ENCODE measurements around the gene GPC1. TPM values are rescaled to one million over a fixed set of nuclear protein-coding genes. Genes with fewer than 3 reads are reported as not detected.

Gene GPC1
- total and polyA plus RNA-seq, 12 donors, result 104 to 287 (median 181) TPM

DNA sequence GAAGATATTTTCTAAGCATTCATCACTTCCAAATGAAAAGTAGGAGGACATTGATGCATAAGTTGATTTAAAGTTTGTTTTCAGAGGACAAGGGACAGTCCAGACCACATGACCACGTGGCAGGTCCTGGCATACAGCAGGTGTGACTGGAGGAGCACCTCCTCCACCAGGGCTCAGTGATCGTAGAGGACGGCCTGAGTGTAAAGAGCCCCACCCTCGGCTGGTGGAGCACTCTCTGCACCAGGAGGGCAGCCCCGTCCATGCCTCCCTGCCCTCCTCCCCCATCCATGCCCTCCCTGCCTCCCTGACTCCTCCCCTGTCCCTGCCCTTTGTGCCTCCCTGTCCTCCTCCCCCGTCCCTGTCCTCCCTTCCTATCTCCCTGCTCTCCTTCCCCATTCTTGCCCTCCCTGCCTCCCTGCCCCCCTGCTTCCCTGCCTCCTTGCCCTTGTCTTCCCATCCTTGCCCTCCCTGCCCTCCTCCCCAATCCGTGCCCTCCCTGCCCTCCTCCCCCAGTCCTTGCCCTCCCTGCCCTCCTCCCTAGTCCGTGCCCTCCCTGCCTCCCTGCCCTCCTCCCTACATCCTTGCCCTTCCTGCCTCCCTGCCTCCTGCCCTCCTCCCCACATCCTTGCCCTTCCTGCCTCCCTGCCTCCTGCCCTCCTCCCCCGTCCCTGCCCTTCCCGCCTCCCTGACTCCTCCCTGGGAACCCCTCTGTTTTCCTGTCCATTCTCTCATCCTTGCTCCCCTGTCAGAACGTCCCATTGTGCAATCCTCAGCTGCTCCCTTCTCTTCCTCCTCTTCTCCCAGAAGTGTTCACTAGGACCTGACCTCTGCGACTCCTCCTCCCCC is 74.4 kb downstream of the GPC1 start:
- H3K4me1 ChIP-seq, result peaks cover 0 to 11% (median 0%) of the 10 kb centered on the region in 9 donors
- H3K27me3 ChIP-seq, result no peaks in the 10 kb centered on the region
- no peaks in the 10 kb centered on the region for H3K9me3 ChIP-seq
- DNase-seq, result no peak
- no peak overlapping the region for H3K27ac ChIP-seq
- TF ChIP-seq, protein P1, sequence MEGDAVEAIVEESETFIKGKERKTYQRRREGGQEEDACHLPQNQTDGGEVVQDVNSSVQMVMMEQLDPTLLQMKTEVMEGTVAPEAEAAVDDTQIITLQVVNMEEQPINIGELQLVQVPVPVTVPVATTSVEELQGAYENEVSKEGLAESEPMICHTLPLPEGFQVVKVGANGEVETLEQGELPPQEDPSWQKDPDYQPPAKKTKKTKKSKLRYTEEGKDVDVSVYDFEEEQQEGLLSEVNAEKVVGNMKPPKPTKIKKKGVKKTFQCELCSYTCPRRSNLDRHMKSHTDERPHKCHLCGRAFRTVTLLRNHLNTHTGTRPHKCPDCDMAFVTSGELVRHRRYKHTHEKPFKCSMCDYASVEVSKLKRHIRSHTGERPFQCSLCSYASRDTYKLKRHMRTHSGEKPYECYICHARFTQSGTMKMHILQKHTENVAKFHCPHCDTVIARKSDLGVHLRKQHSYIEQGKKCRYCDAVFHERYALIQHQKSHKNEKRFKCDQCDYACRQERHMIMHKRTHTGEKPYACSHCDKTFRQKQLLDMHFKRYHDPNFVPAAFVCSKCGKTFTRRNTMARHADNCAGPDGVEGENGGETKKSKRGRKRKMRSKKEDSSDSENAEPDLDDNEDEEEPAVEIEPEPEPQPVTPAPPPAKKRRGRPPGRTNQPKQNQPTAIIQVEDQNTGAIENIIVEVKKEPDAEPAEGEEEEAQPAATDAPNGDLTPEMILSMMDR (IDR thresholded peaks at IDR 0.05), result no peak
- H3K36me3 ChIP-seq, result peaks cover 0 to 44% (median 0%) of the 10 kb centered on the region in 9 donors
- H3K4me3 ChIP-seq, result no peak overlapping the region
- no peak for ATAC-seq
- intact Hi-C loops (cut with DNase I), result loop anchor here in 8 of 10 donors (5.0 to 10.0 kb wide), 8 partner anchors 192 to 335 kb away; no protein-coding TSS in a partner anchor
- WGBS, 2 donors, result 76 to 78% methylated on average over 12 of the region's 12 CpGs

DNA sequence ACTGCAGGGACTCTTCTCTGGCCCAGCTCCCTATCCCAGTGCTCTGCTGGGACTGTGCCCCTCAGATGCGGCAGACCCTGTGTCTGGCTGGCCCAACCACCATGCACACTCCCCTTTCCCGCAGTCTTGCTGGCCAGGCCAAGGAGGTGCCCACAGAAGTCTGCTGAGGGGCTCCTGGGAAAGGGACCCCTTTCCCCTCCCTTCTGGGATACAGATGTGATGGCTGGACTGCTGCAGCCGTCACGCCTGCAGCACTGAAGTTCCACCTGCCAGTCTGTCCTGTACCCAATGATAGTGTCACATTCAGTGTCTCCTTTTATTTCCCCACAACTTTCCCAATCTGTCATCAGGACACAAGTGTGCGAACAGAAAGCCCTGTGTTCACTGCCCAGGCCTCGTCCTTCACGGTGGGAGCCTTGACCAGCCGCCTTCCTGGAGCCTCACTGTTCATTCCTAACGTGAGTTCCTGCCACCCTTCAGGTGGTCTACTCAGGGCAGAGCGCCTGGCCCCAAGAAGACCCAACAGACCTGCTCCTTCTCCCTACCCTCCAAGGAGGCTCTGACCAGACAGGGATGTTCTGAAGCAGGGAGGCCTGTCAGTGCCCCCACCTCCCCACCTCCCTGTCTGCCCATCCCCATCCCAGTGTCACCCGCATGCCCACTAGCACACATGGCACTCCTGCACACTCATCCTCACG is 75.2 kb downstream of the GPC1 start:
- H3K27me3 ChIP-seq, result no peaks in the 10 kb centered on the region
- 90 to 96% methylated on average over 12 of the region's 12 CpGs for WGBS, 2 donors

DNA sequence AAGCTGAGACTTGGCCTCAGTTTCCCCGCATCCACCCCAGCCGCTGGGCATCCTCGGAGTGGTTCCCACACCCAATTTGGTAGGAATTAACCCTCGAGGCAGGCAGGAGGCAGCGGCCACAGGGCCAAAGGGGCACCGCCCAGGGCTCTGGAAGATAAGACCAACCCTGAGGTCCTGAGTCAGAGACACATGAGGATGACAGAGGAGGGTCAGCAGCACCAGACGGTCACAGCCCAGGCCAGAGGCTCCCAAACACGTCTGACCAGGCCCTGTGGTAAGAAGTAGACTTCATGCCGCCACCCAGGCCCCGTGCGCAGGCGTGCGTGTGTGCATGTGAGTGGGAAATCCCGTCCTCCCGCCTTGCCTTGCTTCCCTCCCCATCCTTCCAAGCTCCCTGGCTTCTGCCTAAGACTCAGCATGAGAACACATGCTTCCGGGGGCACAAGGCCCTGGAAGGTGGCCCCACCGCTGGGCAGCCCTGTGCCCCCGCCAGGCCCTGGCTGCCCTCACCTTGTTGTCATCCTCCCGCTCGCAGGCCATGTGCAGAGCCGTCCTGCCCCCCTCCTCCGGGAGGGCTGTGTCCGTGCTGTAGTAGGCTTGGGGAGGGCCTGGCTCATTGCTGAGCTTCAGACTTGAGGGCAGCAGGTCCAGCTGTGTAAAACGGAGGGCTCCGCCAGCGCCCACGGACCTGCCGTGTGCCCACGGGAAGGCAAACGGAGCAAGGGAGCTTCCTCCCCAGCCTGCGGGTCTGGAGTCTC is 76.1 kb downstream of the GPC1 start:
- Histone ChIP-seq H3K27me3 (no peaks in the 10 kb centered on the region), H3K36me3 (peaks cover 0 to 37% (median 0%) of the 10 kb centered on the region in 9 donors), H3K27ac (no peak overlapping the region), H3K4me1 (peaks cover 0 to 11% (median 0%) of the 10 kb centered on the region in 9 donors), H3K4me3 (no peak overlapping the region), H3K9me3 (no peaks in the 10 kb centered on the region)
- ATAC-seq (no peak), DNase-seq (no peak)
- intact Hi-C loops (cut with DNase I), result loop anchor here in 8 of 10 donors (5.0 to 10.0 kb wide), 7 partner anchors 191 to 333 kb away; no protein-coding TSS in a partner anchor
- TF ChIP-seq, protein P1 (IDR thresholded peaks at IDR 0.05), result no peak
- WGBS, 2 donors, result 95 to 98% methylated on average over 31 of the region's 31 CpGs

More for the DNA sequence above, 75.2 kb downstream of the GPC1 start:
- ATAC-seq, result no peak
- DNase-seq, result no peak
- Histone ChIP-seq H3K4me3 (no peak overlapping the region), H3K9me3 (no peaks in the 10 kb centered on the region), H3K36me3 (peaks cover 0 to 39% (median 0%) of the 10 kb centered on the region in 9 donors), H3K27ac (no peak overlapping the region), H3K4me1 (peaks cover 0 to 11% (median 0%) of the 10 kb centered on the region in 9 donors)
- TF ChIP-seq, protein P1 (IDR thresholded peaks at IDR 0.05), result no peak
- intact Hi-C loops (cut with DNase I), result loop anchor here in 8 of 10 donors (5.0 to 10.0 kb wide), 7 partner anchors 192 to 334 kb away; no protein-coding TSS in a partner anchor

DNA sequence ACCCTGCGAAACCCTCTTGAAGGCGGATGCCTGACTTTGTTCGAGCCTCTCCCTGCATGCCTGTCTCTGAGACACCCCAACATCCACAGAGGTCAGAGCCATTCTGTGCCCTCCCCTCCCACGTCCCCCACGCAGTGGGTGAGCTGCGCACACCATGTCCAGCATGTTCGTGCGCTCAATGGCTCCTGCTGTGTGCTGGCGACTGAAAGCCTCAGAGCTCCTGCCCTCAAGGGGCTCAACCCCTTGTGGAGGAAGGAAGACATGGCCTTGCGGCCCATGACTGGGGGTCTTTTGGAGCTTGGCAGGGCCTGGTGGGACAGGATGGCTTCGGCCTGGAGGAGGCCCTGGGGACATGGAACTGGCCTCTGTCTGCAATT is 76.6 kb downstream of the GPC1 start:
- no peaks in the 10 kb centered on the region for H3K27me3 ChIP-seq
- peaks cover 0 to 34% (median 0%) of the 10 kb centered on the region in 9 donors for H3K36me3 ChIP-seq
- no peak overlapping the region for H3K4me3 ChIP-seq
- TF ChIP-seq, protein P1 (IDR thresholded peaks at IDR 0.05), result no peak
- H3K9me3 ChIP-seq, result no peaks in the 10 kb centered on the region
- 94 to 97% methylated on average over 11 of the region's 11 CpGs for WGBS, 2 donors
- no peak overlapping the region for H3K27ac ChIP-seq
- H3K4me1 ChIP-seq, result peaks cover 0 to 11% (median 0%) of the 10 kb centered on the region in 9 donors
- ATAC-seq, result no peak
- no peak for DNase-seq
- intact Hi-C loops (cut with DNase I), result loop anchor here in 8 of 10 donors (5.0 to 10.0 kb wide), 7 partner anchors 190 to 333 kb away; no protein-coding TSS in a partner anchor

Measured in heart right ventricle (tissue), 16 donors.